GM04503 (cell line): ENCODE data around the gene PLEKHA7.
A peak's percentile ranks its signal among the peaks of the same experiment; 100 is the strongest.
"Not testable (repeated sequence)": the region's sequence is repeated elsewhere in the genome, so short reads cannot be mapped to it uniquely, and the experiment has no call there.

Experiments
- DNase-seq: peaks from one replicate; pipeline ENCODE4 v3.0.0-alpha.2; 2012; ENCODE audit warnings: low read depth

Gene PLEKHA7

DNA sequence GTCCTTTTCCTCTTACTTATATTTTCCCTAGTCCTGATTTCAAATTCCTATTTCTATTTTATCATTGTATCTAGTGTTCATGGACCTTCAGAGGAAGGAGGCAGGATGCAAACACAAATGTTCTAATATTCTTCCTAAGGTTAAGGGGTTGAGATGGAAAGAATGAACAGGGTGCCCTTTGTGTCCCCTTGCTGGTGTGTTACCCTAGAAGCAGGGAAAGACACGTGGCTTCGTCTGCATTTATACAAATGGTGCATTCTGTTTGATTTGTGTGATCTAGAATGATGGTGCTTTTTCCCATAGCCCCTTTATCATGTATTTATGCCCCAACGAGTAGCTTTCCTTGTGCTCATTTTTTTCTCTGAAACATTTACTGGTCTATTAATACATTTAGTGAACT, 76.2 kb downstream of the PLEKHA7 start:
- DNase-seq: no peak

DNA sequence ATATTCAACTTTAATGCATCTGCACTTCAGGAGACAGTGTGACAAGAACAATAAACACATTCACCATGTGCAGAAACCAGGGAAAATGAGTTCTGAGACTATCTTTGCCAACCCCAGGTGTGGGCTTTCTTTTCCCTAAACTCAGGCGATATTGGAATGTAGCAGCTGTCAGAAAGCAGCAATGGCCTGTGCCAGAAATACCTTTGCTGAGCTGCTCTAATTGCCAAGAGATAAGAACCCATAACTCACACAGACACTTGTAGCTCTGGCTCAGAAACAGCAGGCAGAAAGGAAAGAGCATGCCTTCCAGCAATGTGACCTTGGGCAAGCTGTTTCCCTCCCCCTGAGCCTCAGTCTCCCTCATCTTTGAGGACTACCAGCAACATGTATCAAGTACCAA, 77.6 kb downstream of the PLEKHA7 start:
- DNase-seq: no peak

DNA sequence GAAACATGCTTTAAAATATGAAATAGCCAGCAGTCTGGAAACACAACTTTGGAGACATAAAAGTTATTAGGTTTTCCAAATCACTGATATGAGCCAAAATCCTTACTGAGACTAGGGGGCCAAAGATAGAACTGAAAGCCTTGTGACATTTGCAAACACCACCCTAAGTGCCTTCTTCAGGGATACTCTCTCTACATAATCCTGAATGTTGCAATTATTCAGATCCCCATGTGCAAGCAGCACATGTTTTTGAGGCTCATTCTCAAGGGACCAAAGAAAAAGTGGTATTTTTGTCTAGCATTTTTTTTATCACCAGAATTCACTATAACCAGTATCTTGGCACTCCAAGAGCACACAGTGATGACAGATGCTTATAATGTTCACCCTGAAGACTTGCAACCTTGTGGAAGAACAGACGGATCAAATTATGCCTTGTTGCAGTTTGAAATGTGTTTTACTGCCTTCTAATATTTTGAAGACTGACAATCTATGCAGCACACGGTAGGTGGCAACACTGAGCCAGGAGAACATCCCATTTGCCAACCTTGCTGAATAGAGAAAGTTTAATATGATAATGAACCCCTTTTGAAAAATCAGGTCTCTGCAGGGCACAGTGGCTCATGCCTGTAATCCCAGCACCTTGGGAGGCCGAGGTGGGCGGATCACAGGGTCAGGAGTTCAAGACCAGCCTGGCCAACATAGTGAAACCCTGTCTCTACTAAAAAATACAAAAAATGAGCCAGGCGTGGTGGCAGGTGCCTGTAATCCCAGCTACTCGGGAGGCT, 78.5 kb downstream of the PLEKHA7 start:
- DNase-seq: peak; percentile 53

DNA sequence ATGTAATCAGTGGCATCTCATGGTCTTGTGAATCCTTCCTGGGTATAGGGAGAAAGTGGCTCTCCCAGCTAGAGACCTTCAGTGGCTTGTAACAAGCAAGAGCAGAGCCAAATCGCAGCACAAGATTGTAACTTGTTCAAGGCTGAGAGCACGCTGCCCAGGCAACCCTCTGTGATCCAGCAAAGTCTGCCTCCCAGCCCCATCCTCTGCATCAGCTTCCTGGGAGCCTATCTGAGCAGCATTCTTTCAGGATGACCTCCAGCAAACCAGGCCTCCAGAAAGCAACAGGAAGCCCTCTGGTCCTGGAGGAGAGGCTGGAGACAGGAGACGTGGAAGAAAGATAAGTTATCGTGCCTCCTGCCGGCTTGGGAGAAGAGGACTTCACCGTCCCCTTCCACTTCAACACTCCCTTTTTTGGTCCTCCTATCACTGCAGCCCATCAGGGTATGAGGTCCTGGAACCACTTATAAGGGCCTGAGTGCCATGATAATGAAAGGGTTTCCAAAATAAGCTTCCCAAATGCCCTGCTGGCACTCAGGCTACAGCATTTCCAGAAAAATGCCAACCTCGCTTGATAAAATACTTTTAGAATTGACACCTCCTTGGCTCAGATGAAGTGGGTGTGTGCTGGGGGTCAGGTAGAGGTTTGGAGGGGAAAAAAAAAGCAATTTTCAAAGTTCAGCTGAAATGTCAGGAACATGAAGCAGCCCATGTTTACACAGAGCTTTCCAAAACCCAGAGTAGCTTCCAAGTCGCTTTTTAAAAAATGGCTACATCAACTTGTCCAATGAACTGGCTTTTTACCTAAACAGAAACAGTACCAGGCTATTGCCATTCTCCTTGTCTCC, 80.2 kb downstream of the PLEKHA7 start:
- DNase-seq: no peak

DNA sequence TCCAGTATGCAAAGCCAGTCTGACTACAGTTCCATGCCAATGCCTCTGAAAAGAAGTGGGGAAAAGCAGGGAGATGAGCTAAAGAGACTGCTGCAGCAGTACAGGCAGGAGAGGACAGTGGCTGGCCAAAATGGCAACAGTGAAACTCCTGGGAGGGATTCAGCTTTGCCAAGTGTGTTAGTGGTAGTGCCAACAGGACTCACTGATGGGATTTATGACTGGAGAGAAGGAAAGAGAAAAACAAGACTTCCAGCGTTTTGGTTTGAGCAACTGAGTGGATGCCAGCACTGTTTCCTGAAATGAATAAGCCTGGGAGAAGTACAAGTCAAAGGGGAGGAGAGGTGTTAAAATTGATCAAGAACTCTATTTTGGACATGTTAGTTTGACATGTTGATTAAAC, 80.9 kb downstream of the PLEKHA7 start:
- no peak for DNase-seq

DNA sequence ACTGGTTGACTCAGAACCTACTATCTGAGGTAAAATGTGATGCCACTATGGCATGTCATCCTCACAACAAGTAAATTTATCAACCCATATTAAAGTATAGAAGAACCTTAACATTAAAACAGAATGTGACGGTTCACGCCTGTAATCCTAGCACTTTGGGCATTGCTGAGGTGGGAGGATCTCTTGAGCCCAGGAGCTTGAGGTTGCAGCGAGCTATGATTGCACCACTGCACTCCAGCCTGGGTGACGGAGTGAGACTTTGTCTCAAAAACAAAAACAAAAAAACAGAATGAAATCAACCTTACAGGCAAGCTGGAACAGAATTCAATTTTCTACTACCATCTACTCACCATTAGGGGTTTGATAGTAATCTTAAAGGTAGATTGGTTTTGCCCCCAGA, 86.2 kb downstream of the PLEKHA7 start:
- DNase-seq: no peak

DNA sequence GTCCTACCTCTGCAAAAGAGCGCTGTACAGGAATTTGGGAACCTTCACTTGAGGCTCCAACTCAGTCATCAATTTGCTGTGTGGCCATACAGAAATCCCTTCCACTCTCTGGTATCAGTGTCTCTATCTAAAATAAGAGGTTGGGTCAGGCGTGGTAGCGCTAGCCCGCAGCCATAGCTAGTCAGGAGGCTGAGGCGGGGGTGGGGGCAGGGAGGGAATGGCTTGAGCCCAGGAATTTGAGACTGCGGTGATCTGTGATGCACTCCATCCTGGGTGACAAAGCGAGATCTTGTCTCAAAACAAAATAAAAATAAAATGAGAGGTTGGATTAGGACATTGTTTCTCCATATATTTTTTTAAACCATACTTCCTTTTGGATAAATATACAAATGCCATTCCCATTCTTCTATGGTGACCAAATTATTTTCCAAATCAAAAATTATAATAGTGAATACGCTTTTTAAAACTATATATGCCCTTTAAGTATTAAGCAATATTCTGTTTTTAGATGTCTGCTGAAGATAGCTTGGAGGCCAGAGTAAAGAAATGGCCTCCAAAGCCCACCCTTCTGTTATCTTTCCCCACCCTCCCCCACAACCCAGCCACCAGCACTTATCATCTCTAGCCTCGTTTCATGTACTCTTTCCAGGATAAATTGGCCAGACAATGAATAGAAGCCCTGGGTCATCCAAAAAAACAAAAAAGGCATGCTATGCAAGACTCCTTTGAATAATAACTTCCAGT, 87.2 kb downstream of the PLEKHA7 start:
- no peak for DNase-seq

DNA sequence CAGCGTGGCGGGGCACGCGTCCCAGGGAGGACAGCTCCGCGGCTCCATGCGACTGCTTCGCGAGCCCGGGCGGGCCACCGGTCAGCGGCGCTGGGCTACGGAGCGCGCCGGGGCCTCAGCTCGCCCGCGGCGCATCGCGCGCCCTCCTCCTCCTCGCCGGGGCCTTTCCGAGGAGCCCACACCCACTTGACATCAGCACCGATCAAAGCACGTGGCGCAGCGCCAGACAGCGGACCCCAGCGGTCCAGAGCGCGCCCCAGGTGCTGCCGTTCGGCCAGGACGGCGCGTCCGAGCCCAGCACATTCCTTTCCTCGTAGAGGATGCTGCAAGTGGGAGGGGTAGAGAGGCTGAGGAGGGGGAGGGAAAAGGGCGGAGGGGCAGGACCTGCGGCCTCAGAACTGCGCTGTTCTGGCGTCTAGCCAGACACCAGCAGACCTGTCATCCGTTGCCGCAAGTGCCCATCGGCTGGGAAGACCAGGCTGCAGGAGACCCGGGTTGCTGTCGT, 88.6 kb downstream of the PLEKHA7 start:
- no peak for DNase-seq

DNA sequence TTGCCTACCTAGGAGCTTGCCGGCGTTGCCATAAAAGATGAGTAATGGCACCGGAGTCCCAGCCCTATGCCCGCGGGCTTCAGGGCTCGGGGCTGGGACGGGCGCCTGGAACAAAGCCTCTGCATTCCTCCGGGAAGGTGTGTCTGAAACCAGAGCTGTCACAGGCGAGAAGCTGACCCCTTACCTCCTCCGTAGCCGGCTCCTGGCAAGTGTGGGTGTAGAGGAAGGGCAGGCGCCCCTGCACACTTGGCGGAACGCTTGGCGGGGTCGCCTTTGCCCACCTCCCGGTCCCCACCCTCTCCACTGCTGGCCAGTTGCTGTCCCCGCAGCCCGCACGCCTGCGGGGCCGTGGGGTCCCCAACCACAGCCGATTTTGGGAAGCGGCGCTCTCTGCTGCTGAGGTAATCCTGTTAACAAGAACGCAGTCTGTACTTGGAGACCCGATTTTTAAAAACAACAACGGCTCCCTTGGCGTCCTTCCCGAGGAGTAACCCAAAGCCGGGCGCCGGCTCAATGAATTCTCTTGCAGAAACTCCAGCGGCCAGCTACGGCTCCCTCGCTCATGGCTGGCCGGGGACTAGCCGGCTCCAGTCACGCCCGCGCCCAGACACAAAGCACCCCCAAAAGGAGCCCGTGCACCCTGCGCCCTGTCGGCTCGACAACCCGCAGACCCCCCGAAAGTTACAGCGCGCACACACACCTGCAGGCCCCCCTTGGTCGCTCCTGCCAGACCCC, 89.2 kb downstream of the PLEKHA7 start:
- no peak for DNase-seq

DNA sequence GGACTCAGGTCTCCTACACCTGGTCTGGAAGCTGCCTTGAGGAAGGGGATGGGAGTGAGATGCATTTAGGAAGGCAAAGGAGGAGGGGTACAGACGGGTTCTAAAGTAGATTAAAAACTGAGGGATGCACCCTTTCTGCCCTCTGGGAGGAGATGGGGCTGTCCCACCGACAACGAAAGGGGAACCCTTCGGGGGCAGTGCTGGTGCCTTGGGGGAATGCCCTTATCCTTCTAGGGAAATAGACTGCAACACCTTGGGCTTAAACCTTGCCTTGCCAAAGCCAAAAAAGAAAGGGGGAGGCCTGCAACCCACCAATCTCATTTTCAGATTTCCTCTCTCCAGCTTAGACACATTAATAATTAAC, 89.8 kb downstream of the PLEKHA7 start:
- DNase-seq: no peak

DNA sequence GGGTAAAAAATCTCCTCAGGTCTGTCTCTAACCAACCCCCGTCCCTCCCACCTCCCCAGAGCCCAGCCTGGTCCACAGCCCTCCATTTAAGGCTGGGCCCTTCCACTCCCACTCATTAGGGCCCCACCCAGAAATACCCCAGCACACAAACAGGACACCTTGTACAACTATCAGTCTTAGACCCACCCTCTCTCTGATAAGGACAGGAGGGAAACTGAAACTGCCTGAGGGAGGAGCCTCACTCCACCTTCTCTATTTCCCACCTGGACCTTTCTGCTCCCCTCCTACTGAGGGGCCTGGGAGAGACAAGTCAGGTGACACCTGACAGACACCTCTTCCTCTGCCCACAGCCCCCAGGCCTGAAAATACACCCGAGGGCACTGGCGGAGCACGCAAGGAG, 90.2 kb downstream of the PLEKHA7 start:
- DNase-seq: no peak

DNA sequence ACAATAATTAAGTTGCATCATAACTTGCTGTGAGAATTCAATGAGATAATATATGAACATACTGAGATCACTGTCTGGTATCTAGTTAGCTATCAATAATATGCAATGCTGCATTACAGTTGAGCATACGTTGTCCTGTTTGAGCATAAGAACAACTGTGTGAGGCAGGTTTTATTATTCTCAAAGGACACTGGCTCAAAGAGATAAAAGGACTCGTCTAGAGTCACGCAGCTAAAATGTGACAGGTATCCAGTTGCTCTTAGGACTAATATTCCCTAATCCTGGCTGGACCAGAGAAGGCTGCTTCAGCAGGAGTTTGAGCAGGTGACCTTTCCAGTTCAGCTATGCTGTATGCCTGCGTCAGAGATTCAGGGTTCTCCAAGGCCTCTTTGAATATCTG, 92.5 kb downstream of the PLEKHA7 start:
- no peak for DNase-seq

DNA sequence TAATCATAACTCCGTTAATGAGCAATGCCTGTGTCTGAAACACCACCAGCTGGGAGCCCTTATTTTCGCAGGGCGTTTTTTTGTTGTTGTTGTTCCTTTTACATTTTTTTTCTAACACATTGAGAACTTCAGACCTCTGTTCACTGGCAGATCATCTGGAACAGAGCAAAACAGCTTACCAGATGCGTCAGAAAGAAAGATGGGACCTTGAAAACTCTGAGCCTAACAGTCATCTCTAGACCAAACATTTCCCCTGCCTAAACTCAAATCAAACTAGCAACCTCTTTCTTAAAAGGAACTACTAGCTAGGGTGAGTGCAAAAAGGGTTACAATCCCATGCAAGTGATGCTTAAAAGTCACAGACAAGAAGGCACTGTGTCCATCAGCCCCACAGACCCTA, 93.2 kb downstream of the PLEKHA7 start:
- no peak for DNase-seq

DNA sequence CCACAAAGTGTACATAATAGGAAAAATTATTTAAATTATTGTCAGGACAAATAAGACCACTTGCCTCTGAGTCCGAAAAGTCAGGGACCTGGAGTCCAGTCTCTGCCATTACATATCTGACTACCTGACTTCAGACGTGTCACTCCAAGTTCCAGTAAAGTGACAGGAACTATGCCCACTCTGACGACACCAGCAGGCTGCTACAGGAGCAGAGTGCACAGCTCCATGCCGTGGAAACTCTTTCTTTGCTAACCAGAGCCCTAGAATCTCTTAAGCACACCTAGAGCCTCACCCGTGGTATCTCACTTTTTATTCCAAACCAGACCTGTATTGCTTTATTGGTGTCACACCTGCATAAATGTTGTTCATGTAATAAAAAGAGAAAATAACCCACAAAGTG, 93.7 kb downstream of the PLEKHA7 start:
- DNase-seq: no peak

DNA sequence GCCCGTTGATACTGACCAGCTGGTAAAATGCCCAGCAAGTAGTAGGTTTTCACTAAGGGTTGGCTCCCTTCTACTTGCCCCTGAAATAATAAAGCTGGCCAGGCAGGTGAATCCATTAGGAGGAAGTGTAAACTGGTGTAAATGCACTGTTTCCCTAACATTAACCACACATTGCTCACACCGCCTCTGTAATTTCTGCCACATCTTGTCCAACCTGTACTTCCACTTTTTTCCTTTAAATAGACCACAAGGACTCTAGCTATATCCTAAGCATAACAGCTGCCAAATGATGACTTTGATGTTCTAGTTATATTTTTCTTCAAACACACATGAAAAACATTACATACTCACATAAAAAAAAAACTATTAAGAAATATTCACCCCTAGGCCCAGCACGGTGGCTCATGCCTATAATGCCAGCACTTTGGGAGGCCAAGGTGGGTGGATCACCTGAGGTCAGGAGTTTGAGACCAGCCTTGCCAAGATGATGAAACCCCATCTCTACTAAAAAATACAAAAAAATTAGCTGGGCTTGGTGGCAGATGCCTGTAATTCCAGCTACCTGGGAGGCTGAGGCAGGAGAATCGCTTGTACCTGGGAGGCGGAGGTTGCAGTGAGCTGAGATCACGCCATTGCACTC, 95.6 kb downstream of the PLEKHA7 start:
- DNase-seq: not testable (repeated sequence)

DNA sequence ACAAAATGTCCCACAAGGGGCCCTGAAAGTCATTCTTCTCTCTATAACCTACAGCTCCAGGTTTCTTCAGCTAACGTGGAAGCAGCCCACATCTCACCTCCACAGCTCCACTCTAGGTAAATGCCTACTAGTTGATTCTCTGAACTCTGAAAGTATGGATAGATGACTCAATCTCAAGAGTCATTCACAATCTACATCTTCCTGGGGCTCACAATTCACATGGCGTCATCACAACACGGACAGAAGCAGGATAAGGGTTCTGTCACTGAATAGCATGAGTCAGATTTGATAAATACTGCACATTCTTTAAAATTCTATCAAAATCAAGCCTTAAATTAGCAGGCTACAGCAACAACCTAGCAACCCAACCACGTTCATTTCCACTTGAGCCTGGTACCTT, 96.3 kb downstream of the PLEKHA7 start:
- no peak for DNase-seq

DNA sequence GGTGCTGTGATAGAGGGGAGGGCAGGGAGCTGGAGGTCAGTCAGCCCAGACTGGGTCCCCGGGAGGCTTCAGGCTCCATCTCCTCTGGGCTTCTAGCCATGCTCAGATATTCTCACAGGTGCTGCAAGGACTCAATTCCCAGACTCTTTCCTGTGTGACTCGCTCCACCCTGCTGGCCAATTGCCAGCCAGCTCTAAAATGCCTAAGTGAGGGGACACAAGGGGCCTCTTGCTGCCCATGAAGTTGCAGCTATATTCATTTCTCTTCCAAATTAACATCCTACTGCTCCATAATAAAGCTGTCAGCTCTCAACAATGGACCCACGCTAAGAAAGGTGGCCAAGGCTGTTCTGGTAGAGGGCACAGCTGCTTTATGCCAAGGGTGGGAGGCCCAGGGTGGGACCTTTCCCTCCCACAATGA, 101.5 kb downstream of the PLEKHA7 start:
- DNase-seq: no peak

DNA sequence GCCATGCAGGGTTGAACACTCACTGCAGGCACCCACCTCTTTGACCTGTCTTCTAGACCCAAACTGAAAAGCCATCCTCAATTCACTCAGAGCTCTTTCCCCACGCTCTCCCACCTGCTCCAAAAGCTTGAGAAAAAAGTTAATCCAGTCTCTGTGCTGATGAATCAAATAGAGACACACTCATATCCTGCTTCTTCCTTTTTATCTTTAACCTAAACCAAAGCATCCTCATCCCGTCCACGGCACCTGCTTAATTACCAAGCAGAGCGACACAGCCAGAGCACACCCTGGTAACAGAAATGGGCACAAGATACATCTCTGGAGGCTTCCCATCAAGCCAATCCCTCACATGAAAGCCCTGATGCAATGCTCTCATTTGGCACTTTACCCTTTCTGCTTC, 102.6 kb downstream of the PLEKHA7 start:
- no peak for DNase-seq

DNA sequence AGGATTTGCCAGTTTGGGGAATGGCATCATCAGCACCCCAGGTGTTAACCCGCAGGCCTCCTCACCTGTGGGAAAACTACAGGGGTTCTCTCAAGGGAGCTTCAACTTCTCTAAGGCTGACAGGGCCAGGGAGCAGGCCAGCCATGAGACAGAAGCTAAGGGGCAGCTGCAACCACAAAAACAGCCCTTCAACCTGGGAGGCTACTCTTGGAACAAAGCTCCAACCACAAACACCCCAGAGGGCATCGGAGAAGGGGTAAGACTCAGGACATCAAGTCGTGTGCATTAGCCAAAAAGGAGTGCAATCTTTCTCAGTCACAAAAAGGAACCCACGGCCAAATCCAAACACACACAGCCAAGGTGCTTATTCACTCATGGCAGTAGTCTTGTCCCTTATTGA, 103.0 kb downstream of the PLEKHA7 start:
- DNase-seq: no peak

DNA sequence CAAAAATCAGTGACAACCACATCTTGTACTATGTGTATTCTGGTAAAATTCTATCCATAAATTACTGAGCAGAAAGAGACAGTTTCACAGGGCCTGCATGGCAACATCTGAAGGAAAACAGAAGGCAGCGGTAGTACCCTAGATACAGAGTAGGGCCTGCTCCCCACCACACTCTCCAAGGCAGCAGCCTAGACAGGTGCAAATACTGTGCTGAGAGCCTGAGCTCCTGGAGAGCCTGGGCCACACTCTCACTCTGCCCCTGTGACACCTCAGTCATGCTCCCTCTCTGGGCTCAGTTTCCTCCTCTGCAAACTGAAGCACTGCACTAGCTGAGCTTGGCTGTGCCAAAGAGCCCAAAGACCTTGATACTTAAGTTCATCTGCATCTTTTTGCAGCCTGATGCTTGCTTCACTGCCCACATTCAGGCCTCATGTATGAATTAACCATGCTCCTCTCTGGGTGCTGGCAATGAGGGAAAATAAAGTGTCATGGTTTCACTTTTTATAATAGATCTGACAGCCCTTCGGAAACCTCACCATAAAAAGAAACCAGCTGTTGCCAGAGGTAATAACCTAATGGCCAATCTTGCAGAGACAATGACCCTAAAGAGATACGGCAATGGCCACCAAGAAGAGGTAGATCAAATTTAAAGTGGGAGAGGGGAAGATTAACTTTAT, 104.7 kb downstream of the PLEKHA7 start:
- no peak for DNase-seq

DNA sequence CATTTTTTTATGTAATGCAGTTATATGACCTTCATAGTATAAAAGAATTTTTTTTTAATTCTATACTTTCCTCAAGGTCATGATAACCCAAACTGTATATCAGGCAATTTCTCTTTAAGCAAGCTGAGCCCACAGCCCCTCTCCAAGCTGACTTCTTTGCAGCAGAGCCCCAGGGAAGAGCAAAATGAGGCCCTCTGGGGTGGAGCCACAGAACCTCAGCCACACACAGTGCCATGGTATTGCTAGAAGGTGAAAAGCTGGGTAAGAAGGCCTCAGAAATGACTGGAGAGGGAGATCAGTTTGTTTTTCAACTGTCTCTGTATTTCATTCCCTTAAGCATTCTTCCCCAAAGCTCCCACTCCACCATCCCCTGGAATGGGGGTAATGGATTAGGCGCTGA, 108.8 kb downstream of the PLEKHA7 start:
- DNase-seq: no peak
